GM12878 (cell line): ENCODE results near the gene NAP1L4. TPM values are rescaled to one million over a fixed set of nuclear protein-coding genes. Genes with fewer than 3 reads are reported as not detected.

Experiments used
- ATAC-seq: fragments of 200-7000 bp; cut with Tn5 transposase; 3 replicates; pipeline ENCODE4 v1.9.1; 2020; ENCODE audit warnings: mild to moderate bottlenecking, moderate library complexity
- BruUV-seq: library from RNA; stranded (reverse); fragments of 400-500 nt; replicated peaks from 2 replicates; lab custom pipeline; 2021; lab: Mats Ljungman, UMichigan
- CTCF ChIA-PET: fragments of 300-600 bp; sonication (Branson Sonifier 250); formaldehyde crosslinking; extraction: SDS; loops from one replicate; lab custom pipeline; 2021; ENCODE audit warnings: inconsistent platforms; lab: Yijun Ruan, JAX
- POLR2A ChIA-PET: fragments of 350-600 bp; formaldehyde crosslinking; extraction: SDS; loops from one replicate; lab custom pipeline; 2021; ENCODE audit warnings: inconsistent platforms; lab: Charles Lee
- RAD21 ChIA-PET: fragments of 300-600 bp; sonication (Branson Sonifier 250); formaldehyde crosslinking; loops from one replicate; lab custom pipeline; 2023; ENCODE audit warnings: antibody characterized with exemption; ENCODE audit not compliant: unreplicated experiment; lab: Charles Lee
- SMC1A ChIA-PET: fragments of 300-600 bp; sonication (Branson Sonifier 250); formaldehyde crosslinking; loops from one replicate; lab custom pipeline; 2023; ENCODE audit not compliant: unreplicated experiment, uncharacterized antibody; lab: Charles Lee
- DNase-seq: peaks from one replicate; pipeline ENCODE4 v3.0.0-alpha.2; 2011; ENCODE audit warnings: low read depth, low spot score
- FAIRE-seq: peaks from 3 replicates; lab custom pipeline; 2011; peaks lifted over from hg19 to GRCh38; lab: Jason Lieb, UNC
- H2AFZ ChIP-seq: 2 replicates; pipeline ENCODE4 v1.6.0; 2011; ENCODE audit warnings: low read depth, low read length, control low read depth; ENCODE audit not compliant: control insufficient read depth
- H3K27ac ChIP-seq: 2 replicates; pipeline ENCODE4 v1.5.1; 2011; ENCODE audit warnings: control low read depth; ENCODE audit not compliant: control insufficient read depth, insufficient read depth
- H3K27me3 ChIP-seq, 2 experiments: replicated peaks in 1 of 2; 2 replicates each; pipeline versions ENCODE4 v1.6.0 to v1.6.1; 2011; ENCODE audit warnings: low read length in 1 of 2; ENCODE audit not compliant: control insufficient read depth in 2 of 2, insufficient read depth in 2 of 2
- H3K36me3 ChIP-seq, 2 experiments: 2 replicates each; pipeline ENCODE4 v1.5.1; 2011; ENCODE audit warnings: low read length in 1 of 2; ENCODE audit not compliant: control insufficient read depth in 2 of 2, insufficient read depth in 2 of 2
- H3K4me1 ChIP-seq: 2 replicates; pipeline ENCODE4 v1.6.1; 2011; ENCODE audit warnings: mild to moderate bottlenecking, low read length, moderate library complexity, mixed read lengths; ENCODE audit not compliant: control insufficient read depth, insufficient read depth
- H3K4me2 ChIP-seq: 2 replicates; pipeline ENCODE4 v1.6.0; 2011; ENCODE audit warnings: control low read depth; ENCODE audit not compliant: control insufficient read depth, insufficient read depth
- H3K4me3 ChIP-seq: fragments of 200-600 bp; sonication (generic); 2 replicates; pipeline ENCODE4 v1.5.1; 2016
- H3K79me2 ChIP-seq: 2 replicates; pipeline ENCODE4 v1.6.0; 2011; ENCODE audit warnings: low read length; ENCODE audit not compliant: control insufficient read depth, insufficient read depth
- H3K9ac ChIP-seq: 2 replicates; pipeline ENCODE4 v1.8.0; 2011; ENCODE audit warnings: low read length, control low read depth, mixed read lengths; ENCODE audit not compliant: control insufficient read depth, insufficient read depth
- H3K9me3 ChIP-seq: replicated peaks from 3 replicates; pipeline ENCODE4 v1.5.1; 2011; ENCODE audit warnings: mild to moderate bottlenecking, low read length; ENCODE audit not compliant: control insufficient read depth, insufficient read depth
- H4K20me1 ChIP-seq: 2 replicates; pipeline ENCODE4 v1.6.0; 2011; ENCODE audit not compliant: control insufficient read depth, insufficient read depth
- ATF7 ChIP-seq: fragments of 450-650 bp; IDR thresholded peaks from 2 replicates; pipeline ENCODE4 v1.6.1; 2016; ENCODE audit warnings: low read depth, mild to moderate bottlenecking
- CHD1 ChIP-seq: IDR thresholded peaks from 2 replicates; pipeline ENCODE4 v1.6.1; 2012; ENCODE audit warnings: low read depth, low read length, improper control_type of control experiment
- ETV6 ChIP-seq, 2 experiments: fragments of 450-650 bp in 1 of 2; IDR thresholded peaks in 1 of 2; conservative IDR thresholded peaks in 1 of 2; 2 replicates each; pipeline ENCODE4 v1.6.1; 2014; ENCODE audit warnings: antibody characterized with exemption in 1 of 2, borderline replicate concordance in 1 of 2, low read depth in 1 of 2, mild to moderate bottlenecking in 1 of 2, moderate library complexity in 1 of 2
- GATAD2B ChIP-seq: fragments of 450-650 bp; conservative IDR thresholded peaks from 2 replicates; pipeline ENCODE4 v1.6.1; 2017; ENCODE audit warnings: low read depth, mild to moderate bottlenecking, moderate library complexity
- MAX ChIP-seq: IDR thresholded peaks from 2 replicates; pipeline ENCODE4 v1.6.1; 2012; ENCODE audit warnings: low read depth, low read length, improper control_type of control experiment
- NR2C1 ChIP-seq: fragments of 450-650 bp; IDR thresholded peaks from 2 replicates; pipeline ENCODE4 v1.6.1; 2017; ENCODE audit warnings: antibody characterized with exemption, mild to moderate bottlenecking, moderate library complexity
- NRF1 ChIP-seq: conservative IDR thresholded peaks from 2 replicates; pipeline ENCODE4 v1.6.1; 2011; ENCODE audit warnings: mild to moderate bottlenecking, low read depth, low read length, improper control_type of control experiment
- PAX8 ChIP-seq: fragments of 450-650 bp; IDR thresholded peaks from 2 replicates; pipeline ENCODE4 v1.6.1; 2017; ENCODE audit warnings: mild to moderate bottlenecking, moderate library complexity
- PRDM15 ChIP-seq: fragments of 450-650 bp; formaldehyde crosslinking; IDR thresholded peaks from 2 replicates; pipeline ENCODE4 v1.4.0; 2020; ENCODE audit warnings: mild to moderate bottlenecking, moderate library complexity
- SMAD5 ChIP-seq: IDR thresholded peaks from 2 replicates; pipeline ENCODE4 v1.6.1; 2016; ENCODE audit warnings: antibody characterized with exemption, low read depth
- YY1 ChIP-seq: IDR thresholded peaks from 2 replicates; pipeline ENCODE4 v1.6.1; 2011; ENCODE audit warnings: low read depth, mild to moderate bottlenecking, low read length
- ZNF384 ChIP-seq: IDR thresholded peaks from 2 replicates; pipeline ENCODE4 v1.6.1; 2012; ENCODE audit warnings: low read depth, mild to moderate bottlenecking, low read length, improper control_type of control experiment, borderline replicate concordance
- WGBS: methylation state at CpG from one replicate; pipeline ENCODE4 v1.1.6; 2016; ENCODE audit warnings: low lambda C conversion rate; ENCODE audit not compliant: insufficient replicate concordance, insufficient coverage; ENCODE audit errors: missing lambda C conversion rate; 5-methylcytosine and 5-hydroxymethylcytosine counted together
- in situ Hi-C: fragments of 300-500 bp; cut with MboI; formaldehyde crosslinking; loops from 9 replicates; pipeline ENCODE4 v1.14.3; 2018; ENCODE audit warnings: mixed read lengths
- intact Hi-C: fragments of 100-400 bp; cut with micrococcal nuclease; formaldehyde crosslinking; loops from one replicate; pipeline ENCODE4 v1.14.2; 2022; ENCODE audit not compliant: unreplicated experiment
- polyA plus RNA-seq, 11 experiments: library from polyadenylated mRNA; depleted of rRNA in 4 of 11; unstranded in 6 of 11; stranded (reverse) in 5 of 11; fragments of >200 nt; fragmentation: Nextera tagmentation in 4 of 11; fragmentation: Illumina TruSeq in 1 of 11; extraction: Ambion mirVana in 4 of 11; extraction: Trizol in 1 of 11; gene quantifications; 1 replicate in 1 of 11; 2 replicates in 10 of 11; pipeline versions ENCODE4 v1.2.1 to v1.2.3, GENCODE V29; 2011 to 2016; ENCODE audit warnings: inconsistent platforms in 2 of 11, missing spikeins in 2 of 11, low read depth in 1 of 11
- total RNA-seq, 4 experiments: library from RNA; depleted of rRNA in 3 of 4; stranded (reverse); fragments of >200 nt in 3 of 4; fragmentation: Illumina TruSeq in 1 of 4; extraction: Trizol in 1 of 4; gene quantifications; 2 replicates each; pipeline versions ENCODE4 v1.2.1 to v1.2.3, GENCODE V29; 2013 to 2021

Gene NAP1L4
- total and polyA plus RNA-seq, 10 of the 15 experiments (the other 5 are each of a cell fraction or from before 2014, with no cell fraction given): 24.8 to 198 (median 114) TPM

DNA sequence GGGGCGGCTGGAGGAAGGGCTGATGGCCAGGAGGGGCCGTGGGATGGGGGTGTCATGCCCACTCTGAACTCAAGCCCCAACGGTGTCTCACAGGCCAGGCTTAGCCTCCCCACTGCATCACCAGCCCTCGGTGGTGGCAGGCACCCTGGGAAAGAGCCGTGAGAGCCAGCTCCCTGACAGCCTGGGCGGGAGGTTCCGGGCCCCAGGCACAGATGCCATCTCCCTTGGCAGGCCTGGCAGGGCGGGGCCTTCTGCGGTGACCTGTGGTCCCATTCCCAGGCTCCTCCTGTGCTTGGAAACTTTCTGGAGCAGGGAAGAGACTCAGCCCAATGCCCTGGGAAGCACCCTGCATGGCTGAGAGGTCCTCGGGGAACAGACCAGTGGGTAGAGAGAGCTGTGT, 67.7 kb downstream of the NAP1L4 start:
- ChIA-PET RAD21 (no interaction called here), SMC1A (no interaction called here), CTCF (no interaction called here), POLR2A (no interaction called here)
- no peaks in the 10 kb centered on the region for H3K79me2 ChIP-seq
- FAIRE-seq: no peak
- DNase-seq: no peak
- H3K4me1 ChIP-seq: peaks cover 3% of the 10 kb centered on the region; the same call in 1 of the 2 replicates
- H3K9ac ChIP-seq: no peak overlapping the region
- no peaks in the 10 kb centered on the region for H3K9me3 ChIP-seq
- H2AFZ ChIP-seq: no peak overlapping the region
- H3K27me3 ChIP-seq: peaks cover 3 to 11% of the 10 kb centered on the region in 2 experiments; a peak in 3 of 4 replicates
- WGBS: 36% methylated on average over 9 of the region's 10 CpGs
- H4K20me1 ChIP-seq: no peaks in the 10 kb centered on the region
- H3K36me3 ChIP-seq: no peaks in the 10 kb centered on the region
- no peak for ATAC-seq
- H3K27ac ChIP-seq: no peak overlapping the region
- H3K4me3 ChIP-seq: no peak overlapping the region
- TF ChIP-seq ETV6 (conservative IDR thresholded peaks at IDR 0.05 in 1 of 2, IDR thresholded peaks at IDR 0.05 in 1 of 2; ENCODE audit: borderline replicate concordance in 1 of 2, low read depth in 1 of 2): no peak
- no peak for TF ChIP-seq NRF1
- no peak for TF ChIP-seq ZNF384
- TF ChIP-seq ATF7: no peak
- TF ChIP-seq YY1: no peak
- TF ChIP-seq PAX8: no peak
- no peak for TF ChIP-seq CHD1
- TF ChIP-seq SMAD5: no peak
- TF ChIP-seq PRDM15 (CRISPR knock-in tag): no peak
- no peak for TF ChIP-seq GATAD2B
- no peak for TF ChIP-seq MAX
- no peak for TF ChIP-seq NR2C1
- H3K4me2 ChIP-seq: no peak overlapping the region
- no TSS peak for BruUV-seq
- intact Hi-C loops: no loop called here
- in situ Hi-C loops: no loop called here
